B cell (primary cell): ENCODE measurements around the gene XRCC4. TPM values are rescaled to one million over a fixed set of nuclear protein-coding genes. Genes with fewer than 3 reads are reported as not detected.

Experiments used
- ATAC-seq: fragments of 200-7000 bp; cut with Tn5 transposase; one replicate; pipeline ENCODE4 v1.10.0; 2021; ENCODE audit warnings: low read depth, mild to moderate bottlenecking, moderate number of reproducible peaks, moderate library complexity
- CTCF ChIA-PET: fragments of 350-600 bp; sonication (Branson Sonifier 250); formaldehyde crosslinking; loops from one replicate; lab custom pipeline; 2021; ENCODE audit warnings: antibody characterized with exemption, inconsistent platforms; lab: Charles Lee
- POLR2A ChIA-PET: fragments of 350-600 bp; sonication (Branson Sonifier 250); formaldehyde crosslinking; loops from one replicate; lab custom pipeline; 2021; ENCODE audit warnings: antibody characterized with exemption; lab: Charles Lee
- DNase-seq: peaks from one replicate; pipeline ENCODE4 v3.0.0; 2013
- H2AFZ ChIP-seq: 2 replicates; pipeline ENCODE4 v1.6.1; 2012; ENCODE audit warnings: mild to moderate bottlenecking, low read depth, low read length; ENCODE audit not compliant: insufficient read depth, poor library complexity, severe bottlenecking
- H3K27ac ChIP-seq, 2 donors: 1 replicate in 1 of 2; 2 replicates in 1 of 2; pipeline ENCODE4 v1.5.1; 2012 to 2013; ENCODE audit warnings: low read length in 2 of 2, mild to moderate bottlenecking in 2 of 2, moderate library complexity in 1 of 2
- H3K27me3 ChIP-seq, 4 experiments: fragments of 200-600 bp in 1 of 4; sonication (generic) in 1 of 4; replicated peaks in 1 of 4; 1 replicate in 2 of 4; 2 replicates in 2 of 4; pipeline versions ENCODE4 v1.6.1 to v1.7.0; 2013 to 2016; ENCODE audit warnings: low read length in 3 of 4, mild to moderate bottlenecking in 2 of 4, mixed read lengths in 1 of 4, moderate library complexity in 1 of 4; ENCODE audit not compliant: insufficient read depth in 4 of 4, control insufficient read depth in 3 of 4; ENCODE audit errors: control extremely low read depth in 1 of 4
- H3K36me3 ChIP-seq, 2 experiments: replicated peaks in 1 of 2; 1 replicate in 1 of 2; 2 replicates in 1 of 2; pipeline versions ENCODE4 v1.6.1 to v1.7.1; 2013; ENCODE audit warnings: low read length in 1 of 2; ENCODE audit not compliant: insufficient read depth in 2 of 2, control insufficient read depth in 1 of 2; ENCODE audit errors: control extremely low read depth in 1 of 2, extremely low read depth in 1 of 2
- H3K4me1 ChIP-seq, 2 donors: fragments of 200-600 bp in 1 of 2; sonication (generic) in 1 of 2; 1 replicate in 1 of 2; 2 replicates in 1 of 2; pipeline versions ENCODE4 v1.5.1 to v1.6.1; 2013 to 2017; ENCODE audit warnings: low read length in 2 of 2; ENCODE audit not compliant: control insufficient read depth in 2 of 2, insufficient read depth in 2 of 2
- H3K4me2 ChIP-seq: replicated peaks from 2 replicates; pipeline ENCODE3; 2012; ENCODE audit warnings: mild to moderate bottlenecking, low read depth, low read length; ENCODE audit not compliant: poor library complexity, severe bottlenecking
- H3K4me3 ChIP-seq, 5 experiments: fragments of 200-600 bp in 1 of 5; sonication (generic) in 1 of 5; 1 replicate in 3 of 5; 2 replicates in 2 of 5; pipeline versions ENCODE4 v1.5.1 to v1.7.0; 2011 to 2016; ENCODE audit warnings: low read length in 4 of 5, mild to moderate bottlenecking in 4 of 5, low read depth in 2 of 5, control low read depth in 1 of 5, moderate library complexity in 1 of 5; ENCODE audit not compliant: insufficient read depth in 1 of 5; ENCODE audit errors: control extremely low read depth in 1 of 5, extremely low read depth in 1 of 5
- H3K79me2 ChIP-seq: fragments of 200-600 bp; sonication (generic); one replicate; pipeline ENCODE4 v1.6.0; 2016; ENCODE audit warnings: low read length; ENCODE audit not compliant: control insufficient read depth, insufficient read depth
- H3K9ac ChIP-seq: fragments of 200-600 bp; sonication (generic); 2 replicates; pipeline ENCODE4 v1.6.1; 2017; ENCODE audit warnings: mild to moderate bottlenecking, low read length, moderate library complexity
- H3K9me3 ChIP-seq, 3 donors: one replicate each; pipeline versions ENCODE4 v1.6.1 to v1.7.1; 2013; ENCODE audit warnings: low read length in 2 of 3; ENCODE audit not compliant: control insufficient read depth in 2 of 3, insufficient read depth in 1 of 3; ENCODE audit errors: control extremely low read depth in 1 of 3
- H4K20me1 ChIP-seq: 2 replicates; pipeline ENCODE4 v1.6.0; 2012; ENCODE audit warnings: mild to moderate bottlenecking, low read length; ENCODE audit not compliant: insufficient read depth, control insufficient read depth, poor library complexity, severe bottlenecking
- H3K27ac Mint-ChIP-seq: one replicate; pipeline ENCODE4 v1.8.0; 2021; ENCODE audit warnings: mixed read lengths
- H3K27me3 Mint-ChIP-seq: one replicate; pipeline ENCODE4 v1.8.0; 2021; ENCODE audit warnings: mixed read lengths
- H3K4me1 Mint-ChIP-seq: one replicate; pipeline ENCODE4 v1.8.0; 2021; ENCODE audit warnings: mixed read lengths
- H3K4me3 Mint-ChIP-seq: one replicate; pipeline ENCODE4 v1.8.0; 2021; ENCODE audit warnings: mixed read lengths
- H3K9me3 Mint-ChIP-seq: one replicate; pipeline ENCODE4 v1.8.0; 2022; ENCODE audit warnings: mixed read lengths; ENCODE audit not compliant: insufficient read depth
- CTCF ChIP-seq: fragments of 200-600 bp; IDR thresholded peaks from one replicate; pipeline ENCODE4 v1.8.0; 2022; ENCODE audit warnings: antibody characterized with exemption, mild to moderate bottlenecking
- EZH2 ChIP-seq: IDR thresholded peaks from 2 replicates; pipeline ENCODE4 v1.6.1; 2012; ENCODE audit warnings: borderline replicate concordance, low read depth, mild to moderate bottlenecking, moderate library complexity, low read length; ENCODE audit not compliant: insufficient read depth, poor library complexity, severe bottlenecking
- WGBS: methylation state at CpG from one replicate; pipeline ENCODE4 v1.1.5; 2013; ENCODE audit warnings: missing lambda C conversion rate; ENCODE audit not compliant: insufficient coverage; 5-methylcytosine and 5-hydroxymethylcytosine counted together
- intact Hi-C: fragments of 100-400 bp; cut with micrococcal nuclease; formaldehyde crosslinking; loops from one replicate; pipeline ENCODE4 v1.10.0; 2022
- polyA plus RNA-seq: library from polyadenylated mRNA; depleted of rRNA; stranded (reverse); fragments of >200 nt; gene quantifications from 2 replicates; pipeline ENCODE4 v1.2.3, GENCODE V29; 2012
- total RNA-seq, 2 donors: library from RNA; stranded (reverse); fragments of 120-200 nt in 1 of 2; gene quantifications; 1 replicate in 1 of 2; 2 replicates in 1 of 2; pipeline versions ENCODE4 v1.2.3 to v1.2.4, GENCODE V29; 2013 to 2022

The XRCC4 gene
- total and polyA plus RNA-seq, 2 donors (not counting 1 experiment from before 2014, with no cell fraction given) = 1.3 to 7.7 TPM

- Histone ChIP-seq H3K27me3 (no peaks in the 10 kb centered on the region), H3K27ac (no peak overlapping the region), H3K36me3 (no peaks in the 10 kb centered on the region), H3K79me2 (no peaks in the 10 kb centered on the region), H3K4me3 (no peak overlapping the region), H3K9ac (no peak overlapping the region), H2AFZ (no peak overlapping the region), H3K4me1 (no peaks in the 10 kb centered on the region), H3K4me2 (no peak overlapping the region), H3K9me3 (no peaks in the 10 kb centered on the region), H4K20me1 (no peaks in the 10 kb centered on the region)
- H3K4me1 Mint-ChIP-seq = no peaks in the 10 kb centered on the region
- no peak overlapping the region for H3K27ac Mint-ChIP-seq
- 100% methylated on average over 3 of the region's 9 CpGs for whole genome bisulfite sequencing
- no peaks in the 10 kb centered on the region for H3K27me3 Mint-ChIP-seq
- ChIA-PET CTCF (no interaction called here), POLR2A (no interaction called here)
- intact Hi-C loops = no loop called here
- no peak overlapping the region for H3K4me3 Mint-ChIP-seq
- TF ChIP-seq CTCF (no peak), EZH2 (no peak)
- peaks cover 2% of the 10 kb centered on the region for H3K9me3 Mint-ChIP-seq
- DNase-seq = no peak
- no peak for ATAC-seq
These were observed 315.6 kb downstream of the XRCC4 start for GRCh38 chr5:83392766-83393503.

GRCh38 chr5:83393504-83393866 lies 316.1 kb downstream of the XRCC4 start:
- WGBS = no CpG with 5 or more reads among the region's 1 CpG
- H2AFZ ChIP-seq = no peak overlapping the region
- H3K4me2 ChIP-seq = no peak overlapping the region
- no peak for ATAC-seq
- no peak overlapping the region for H3K9ac ChIP-seq
- H3K4me1 ChIP-seq = no peaks in the 10 kb centered on the region
- H3K79me2 ChIP-seq = no peaks in the 10 kb centered on the region
- H3K36me3 ChIP-seq = no peaks in the 10 kb centered on the region
- intact Hi-C loops = no loop called here
- Mint-ChIP-seq H3K4me1 (no peaks in the 10 kb centered on the region), H3K27ac (no peak overlapping the region), H3K27me3 (no peaks in the 10 kb centered on the region), H3K9me3 (peaks cover 2% of the 10 kb centered on the region), H3K4me3 (no peak overlapping the region)
- no peaks in the 10 kb centered on the region for H3K27me3 ChIP-seq
- TF ChIP-seq CTCF (no peak), EZH2 (no peak)
- POLR2A ChIA-PET = no interaction called here
- no peaks in the 10 kb centered on the region for H3K9me3 ChIP-seq
- no peak overlapping the region for H3K4me3 ChIP-seq
- no peak for DNase-seq
- H3K27ac ChIP-seq = no peak overlapping the region
- CTCF ChIA-PET = interaction anchor here (0.6 kb wide), 1 partner anchor 38 kb away, joined by 4 read pairs; no protein-coding TSS in a partner anchor
- no peaks in the 10 kb centered on the region for H4K20me1 ChIP-seq
